Astrocyte of the cerebellum (primary cell): ENCODE results near the gene CARMIL1.

ENCODE experiments used
- DNase-seq: peaks from one replicate; pipeline ENCODE4 v3.0.0-alpha.2; 2011; ENCODE audit warnings: low read depth
- H3K4me3 ChIP-seq: 2 replicates; pipeline ENCODE4 v1.5.1; 2011; ENCODE audit warnings: mild to moderate bottlenecking, low read depth, low read length, moderate library complexity
- CTCF ChIP-seq: IDR thresholded peaks from 2 replicates; pipeline ENCODE4 v1.5.1; 2012; ENCODE audit warnings: low read length, low read depth, moderate library complexity, mild to moderate bottlenecking; ENCODE audit errors: missing control alignments
- in situ Hi-C: cut with HindIII; loops from 2 replicates; pipeline ENCODE4 v1.10.0; 2017; ENCODE audit warnings: low sequenced_read_pairs

The CARMIL1 gene

GRCh38 chr6:25484900-25485299 lies 205.7 kb downstream of the CARMIL1 start:
- H3K4me3 ChIP-seq = no peak overlapping the region
- in situ Hi-C loops = loop anchor here (25.0 kb wide), 1 partner anchor 223 kb away; no protein-coding TSS in a partner anchor
- no peak for DNase-seq
- TF ChIP-seq CTCF = no peak

GRCh38 chr6:25485821-25486534 lies 206.8 kb downstream of the CARMIL1 start:
- in situ Hi-C loops = loop anchor here (25.0 kb wide), 1 partner anchor 224 kb away; no protein-coding TSS in a partner anchor
- TF ChIP-seq CTCF = no peak
- no peak overlapping the region for H3K4me3 ChIP-seq
- no peak for DNase-seq

GRCh38 chr6:25486550-25486949 lies 207.4 kb downstream of the CARMIL1 start:
- TF ChIP-seq CTCF = no peak
- DNase-seq = no peak
- in situ Hi-C loops = loop anchor here (25.0 kb wide), 1 partner anchor 224 kb away; no protein-coding TSS in a partner anchor
- H3K4me3 ChIP-seq = no peak overlapping the region

- no peak for TF ChIP-seq CTCF
- in situ Hi-C loops = loop anchor here (25.0 kb wide), 1 partner anchor 225 kb away; no protein-coding TSS in a partner anchor
- no peak for DNase-seq
- H3K4me3 ChIP-seq = no peak overlapping the region
These were observed 207.8 kb downstream of the CARMIL1 start for GRCh38 chr6:25487012-25487411.

GRCh38 chr6:25488156-25488555 lies 209.0 kb downstream of the CARMIL1 start:
- in situ Hi-C loops = loop anchor here (25.0 kb wide), 1 partner anchor 226 kb away; no protein-coding TSS in a partner anchor
- TF ChIP-seq CTCF = no peak
- H3K4me3 ChIP-seq = no peak overlapping the region
- DNase-seq = no peak

GRCh38 chr6:25489399-25489798 lies 210.2 kb downstream of the CARMIL1 start:
- in situ Hi-C loops = loop anchor here (25.0 kb wide), 1 partner anchor 227 kb away; no protein-coding TSS in a partner anchor
- H3K4me3 ChIP-seq = no peak overlapping the region
- no peak for DNase-seq
- no peak for TF ChIP-seq CTCF
